Measurements from ENCODE around the gene MMGT1.

MMGT1 gene

DNA sequence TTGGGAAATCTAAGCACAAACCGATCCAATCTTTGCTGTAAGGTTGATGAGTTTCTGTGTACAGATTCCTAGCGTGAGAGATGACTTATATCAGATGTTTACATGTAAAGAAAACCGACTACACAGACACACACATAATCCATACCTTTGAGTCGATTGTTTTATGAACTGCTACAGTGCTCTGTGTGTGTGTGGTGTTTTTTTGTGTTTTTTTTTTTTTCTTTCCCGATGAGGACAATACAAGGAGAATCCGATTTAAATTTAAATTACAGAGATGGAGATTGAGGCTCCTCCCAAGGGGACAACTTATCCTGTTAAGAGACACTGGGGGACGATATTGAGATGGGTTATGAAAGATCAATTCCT lies 11.0 kb upstream of the MMGT1 start:
- no peaks in the 10 kb centered on the region for H3K9me2 ChIP-seq (replicated peaks; ENCODE audit: control insufficient read depth, low read length)
- H3K36me3 ChIP-seq (ENCODE audit: control insufficient read depth, low read length): no peaks in the 10 kb centered on the region
- H3K27me3 ChIP-seq (ENCODE audit: control insufficient read depth, low read length): no peaks in the 10 kb centered on the region
- H4K20me1 ChIP-seq (ENCODE audit: control insufficient read depth, insufficient read depth, low read depth, low read length): no peaks in the 10 kb centered on the region
- no peaks in the 10 kb centered on the region for H3F3A ChIP-seq (ENCODE audit: control insufficient read depth, insufficient read depth)
- H3K4me2 ChIP-seq (ENCODE audit: low read length): peak overlapping the region; percentile 71
- peaks cover 21% of the 10 kb centered on the region for H3K4me1 ChIP-seq (ENCODE audit: control insufficient read depth, low read length)
- no peaks in the 10 kb centered on the region for H3K9me3 ChIP-seq (ENCODE audit: control insufficient read depth, insufficient read depth, low read length)
- H3K4me3 ChIP-seq (ENCODE audit: low read length): peak overlapping the region; percentile 88
- no peak for TF ChIP-seq EZH2phosphoT487 (IDR thresholded peaks at IDR 0.05; ENCODE audit: borderline replicate concordance, low read length)
- TF ChIP-seq, protein P1, sequence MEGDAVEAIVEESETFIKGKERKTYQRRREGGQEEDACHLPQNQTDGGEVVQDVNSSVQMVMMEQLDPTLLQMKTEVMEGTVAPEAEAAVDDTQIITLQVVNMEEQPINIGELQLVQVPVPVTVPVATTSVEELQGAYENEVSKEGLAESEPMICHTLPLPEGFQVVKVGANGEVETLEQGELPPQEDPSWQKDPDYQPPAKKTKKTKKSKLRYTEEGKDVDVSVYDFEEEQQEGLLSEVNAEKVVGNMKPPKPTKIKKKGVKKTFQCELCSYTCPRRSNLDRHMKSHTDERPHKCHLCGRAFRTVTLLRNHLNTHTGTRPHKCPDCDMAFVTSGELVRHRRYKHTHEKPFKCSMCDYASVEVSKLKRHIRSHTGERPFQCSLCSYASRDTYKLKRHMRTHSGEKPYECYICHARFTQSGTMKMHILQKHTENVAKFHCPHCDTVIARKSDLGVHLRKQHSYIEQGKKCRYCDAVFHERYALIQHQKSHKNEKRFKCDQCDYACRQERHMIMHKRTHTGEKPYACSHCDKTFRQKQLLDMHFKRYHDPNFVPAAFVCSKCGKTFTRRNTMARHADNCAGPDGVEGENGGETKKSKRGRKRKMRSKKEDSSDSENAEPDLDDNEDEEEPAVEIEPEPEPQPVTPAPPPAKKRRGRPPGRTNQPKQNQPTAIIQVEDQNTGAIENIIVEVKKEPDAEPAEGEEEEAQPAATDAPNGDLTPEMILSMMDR (IDR thresholded peaks at IDR 0.05; ENCODE audit: low read depth, low read length, poor library complexity, severe bottlenecking): no peak
- H3K79me2 ChIP-seq (ENCODE audit: control insufficient read depth, low read length): peaks cover 43% of the 10 kb centered on the region
- H3K27ac ChIP-seq (ENCODE audit: low read depth, low read length): peak overlapping the region; percentile 41; the same call in 1 of the 2 replicates

DNA sequence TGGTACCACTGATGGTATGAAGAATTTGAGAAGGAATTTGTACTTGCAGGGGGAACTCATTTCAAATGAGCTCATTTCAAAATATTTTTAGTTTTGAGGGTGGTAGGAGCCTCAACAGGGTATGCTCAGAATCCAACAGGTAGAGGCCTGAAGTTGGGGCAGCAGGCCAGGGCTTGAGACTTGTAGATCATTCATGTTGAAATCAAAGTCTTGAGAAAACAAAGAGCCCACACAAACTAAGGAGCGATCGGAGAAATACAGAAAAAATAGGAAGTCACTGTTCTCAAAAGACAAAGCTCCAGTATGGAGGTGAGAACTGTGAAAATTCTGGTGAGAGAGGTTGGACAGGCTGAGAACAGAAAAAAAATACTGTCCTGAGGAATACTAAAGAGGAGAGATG lies 10.5 kb upstream of the MMGT1 start:
- no peaks in the 10 kb centered on the region for H3K27me3 ChIP-seq (ENCODE audit: control insufficient read depth, low read length)
- H4K20me1 ChIP-seq (ENCODE audit: control insufficient read depth, insufficient read depth, low read depth, low read length): no peaks in the 10 kb centered on the region
- peaks cover 21% of the 10 kb centered on the region for H3K4me1 ChIP-seq (ENCODE audit: control insufficient read depth, low read length)
- H3K4me2 ChIP-seq (ENCODE audit: low read length): peak overlapping the region; percentile 71
- H3K4me3 ChIP-seq (ENCODE audit: low read length): peak overlapping the region; percentile 88
- no peaks in the 10 kb centered on the region for H3K36me3 ChIP-seq (ENCODE audit: control insufficient read depth, low read length)
- TF ChIP-seq EZH2phosphoT487 (IDR thresholded peaks at IDR 0.05; ENCODE audit: borderline replicate concordance, low read length): no peak
- TF ChIP-seq, protein P1 (IDR thresholded peaks at IDR 0.05; ENCODE audit: low read depth, low read length, poor library complexity, severe bottlenecking): no peak
- no peaks in the 10 kb centered on the region for H3F3A ChIP-seq (ENCODE audit: control insufficient read depth, insufficient read depth)
- H3K27ac ChIP-seq (ENCODE audit: low read depth, low read length): no peak overlapping the region
- no peaks in the 10 kb centered on the region for H3K9me2 ChIP-seq (replicated peaks; ENCODE audit: control insufficient read depth, low read length)
- H3K79me2 ChIP-seq (ENCODE audit: control insufficient read depth, low read length): peaks cover 39% of the 10 kb centered on the region
- no peaks in the 10 kb centered on the region for H3K9me3 ChIP-seq (ENCODE audit: control insufficient read depth, insufficient read depth, low read length)

DNA sequence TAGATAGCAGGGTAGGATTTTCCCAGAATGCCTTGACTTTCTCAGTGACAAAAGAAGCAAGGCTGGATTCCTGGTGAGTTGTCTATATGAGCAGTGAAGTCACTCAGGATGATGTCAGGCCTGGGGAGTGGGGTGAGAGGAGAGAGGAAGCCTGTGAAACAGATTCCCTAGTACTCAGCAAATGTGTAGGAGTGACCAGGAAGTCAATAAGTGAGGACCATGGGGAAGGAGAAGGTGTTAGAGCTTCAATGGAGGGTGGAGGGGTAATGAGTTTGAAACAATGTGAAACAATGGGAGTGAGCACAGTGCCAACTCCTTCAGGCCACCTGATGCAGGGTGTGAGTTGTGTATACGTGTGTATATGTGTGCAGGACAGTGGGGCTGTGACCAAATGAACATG lies 9.1 kb upstream of the MMGT1 start:
- TF ChIP-seq, protein P1 (IDR thresholded peaks at IDR 0.05; ENCODE audit: low read depth, low read length, poor library complexity, severe bottlenecking): no peak
- TF ChIP-seq EZH2phosphoT487 (IDR thresholded peaks at IDR 0.05; ENCODE audit: borderline replicate concordance, low read length): no peak
- Histone ChIP-seq H3K27me3 (ENCODE audit: control insufficient read depth, low read length) (no peaks in the 10 kb centered on the region), H3F3A (ENCODE audit: control insufficient read depth, insufficient read depth) (no peaks in the 10 kb centered on the region), H3K36me3 (ENCODE audit: control insufficient read depth, low read length) (no peaks in the 10 kb centered on the region), H3K9me3 (ENCODE audit: control insufficient read depth, insufficient read depth, low read length) (no peaks in the 10 kb centered on the region), H3K79me2 (ENCODE audit: control insufficient read depth, low read length) (peaks cover 27% of the 10 kb centered on the region), H3K4me2 (ENCODE audit: low read length) (no peak overlapping the region), H3K9me2 (replicated peaks; ENCODE audit: control insufficient read depth, low read length) (no peaks in the 10 kb centered on the region), H3K27ac (ENCODE audit: low read depth, low read length) (no peak overlapping the region), H4K20me1 (ENCODE audit: control insufficient read depth, insufficient read depth, low read depth, low read length) (no peaks in the 10 kb centered on the region), H3K4me3 (ENCODE audit: low read length) (no peak overlapping the region), H3K4me1 (ENCODE audit: control insufficient read depth, low read length) (peaks cover 21% of the 10 kb centered on the region)

DNA sequence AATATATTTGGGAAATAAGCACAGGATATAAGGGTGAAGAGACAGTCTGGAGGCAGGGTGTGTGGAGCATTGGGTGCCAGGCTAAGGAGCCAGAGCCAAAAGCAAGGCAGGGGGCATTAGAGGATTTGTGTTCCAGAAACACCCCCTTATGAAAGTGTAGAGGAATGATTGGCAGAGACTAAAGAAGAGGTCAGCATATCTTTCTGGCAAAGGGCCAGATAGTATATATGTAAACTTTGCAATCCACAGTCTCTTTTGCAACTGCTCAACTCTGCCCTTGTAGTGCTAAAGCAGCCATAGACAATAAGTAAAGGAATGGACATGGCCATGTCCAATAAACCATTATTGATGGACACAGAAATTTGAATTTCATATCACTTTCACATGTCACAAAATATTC lies 7.9 kb upstream of the MMGT1 start:
- H3K27ac ChIP-seq (ENCODE audit: low read depth, low read length): no peak overlapping the region
- peaks cover 17% of the 10 kb centered on the region for H3K4me1 ChIP-seq (ENCODE audit: control insufficient read depth, low read length)
- no peaks in the 10 kb centered on the region for H3K27me3 ChIP-seq (ENCODE audit: control insufficient read depth, low read length)
- no peaks in the 10 kb centered on the region for H3K9me3 ChIP-seq (ENCODE audit: control insufficient read depth, insufficient read depth, low read length)
- no peaks in the 10 kb centered on the region for H3K36me3 ChIP-seq (ENCODE audit: control insufficient read depth, low read length)
- H3K4me2 ChIP-seq (ENCODE audit: low read length): no peak overlapping the region
- no peaks in the 10 kb centered on the region for H4K20me1 ChIP-seq (ENCODE audit: control insufficient read depth, insufficient read depth, low read depth, low read length)
- no peaks in the 10 kb centered on the region for H3F3A ChIP-seq (ENCODE audit: control insufficient read depth, insufficient read depth)
- no peaks in the 10 kb centered on the region for H3K9me2 ChIP-seq (replicated peaks; ENCODE audit: control insufficient read depth, low read length)
- TF ChIP-seq, protein P1 (IDR thresholded peaks at IDR 0.05; ENCODE audit: low read depth, low read length, poor library complexity, severe bottlenecking): no peak
- TF ChIP-seq EZH2phosphoT487 (IDR thresholded peaks at IDR 0.05; ENCODE audit: borderline replicate concordance, low read length): no peak
- peaks cover 17% of the 10 kb centered on the region for H3K79me2 ChIP-seq (ENCODE audit: control insufficient read depth, low read length)
- H3K4me3 ChIP-seq (ENCODE audit: low read length): no peak overlapping the region
